ENCODE data around the gene GPR68.

Gene GPR68

GRCh38 chr14:91195881-91196280 is 48.6 kb downstream of the GPR68 start:
- Histone ChIP-seq H3K27ac (ENCODE audit: low read length) (no peak overlapping the region), H3K4me1 (ENCODE audit: low read length) (no peaks in the 10 kb centered on the region), H2AFZ (ENCODE audit: low read length) (no peak overlapping the region), H3K9me3 (replicated peaks; ENCODE audit: insufficient read depth, low read length) (no peaks in the 10 kb centered on the region), H3K27me3 (replicated peaks; ENCODE audit: insufficient read depth, low read length) (no peaks in the 10 kb centered on the region), H3K4me3 (ENCODE audit: low read length) (no peak overlapping the region), H3F3A (ENCODE audit: insufficient read depth, low read length) (no peaks in the 10 kb centered on the region), H3K36me3 (replicated peaks; ENCODE audit: insufficient read depth, low read length) (0 out of 2 replicates have a peak, but pooled peaks cover 2% of the 10 kb centered on the region), H3K79me2 (ENCODE audit: low read length) (no peaks in the 10 kb centered on the region), H3K4me2 (ENCODE audit: low read depth, low read length) (no peak overlapping the region), H4K20me1 (ENCODE audit: insufficient read depth, low read length) (no peaks in the 10 kb centered on the region), H3K9me2 (replicated peaks; ENCODE audit: insufficient read depth, low read length) (no peaks in the 10 kb centered on the region), H3K9ac (ENCODE audit: low read length) (no peak overlapping the region)
- DNase-seq: no peak
- no peak for TF ChIP-seq EZH2phosphoT487 (IDR thresholded peaks at IDR 0.05; ENCODE audit: low read length)
- no peak for TF ChIP-seq CTCF (IDR thresholded peaks at IDR 0.05; ENCODE audit: low read length)
- no peak for TF ChIP-seq EZH2 (optimal IDR thresholded peaks at IDR 0.05; ENCODE audit: low read depth, low read length)

- TF ChIP-seq CTCF (IDR thresholded peaks at IDR 0.05; ENCODE audit: low read length) (no peak), EZH2 (optimal IDR thresholded peaks at IDR 0.05; ENCODE audit: low read depth, low read length) (no peak)
- H4K20me1 ChIP-seq (ENCODE audit: insufficient read depth, low read length): no peaks in the 10 kb centered on the region
Observed at GRCh38 chr14:91193069-91193468, 51.4 kb downstream of the GPR68 start.

GRCh38 chr14:91190853-91191252 is 53.7 kb downstream of the GPR68 start:
- H3K79me2 ChIP-seq (ENCODE audit: low read length): no peaks in the 10 kb centered on the region
- no peaks in the 10 kb centered on the region for H4K20me1 ChIP-seq (ENCODE audit: insufficient read depth, low read length)
- no peaks in the 10 kb centered on the region for H3K27me3 ChIP-seq (replicated peaks; ENCODE audit: insufficient read depth, low read length)
- no peaks in the 10 kb centered on the region for H3K9me2 ChIP-seq (replicated peaks; ENCODE audit: insufficient read depth, low read length)
- no peak overlapping the region for H3K27ac ChIP-seq (ENCODE audit: low read length)
- H2AFZ ChIP-seq (ENCODE audit: low read length): no peak overlapping the region
- H3F3A ChIP-seq (ENCODE audit: insufficient read depth, low read length): no peaks in the 10 kb centered on the region
- TF ChIP-seq EZH2 (optimal IDR thresholded peaks at IDR 0.05; ENCODE audit: low read depth, low read length) (no peak), CTCF (IDR thresholded peaks at IDR 0.05; ENCODE audit: low read length) (no peak), EZH2phosphoT487 (IDR thresholded peaks at IDR 0.05; ENCODE audit: low read length) (no peak)
- no peak overlapping the region for H3K9ac ChIP-seq (ENCODE audit: low read length)
- no peak for DNase-seq
- no peak overlapping the region for H3K4me3 ChIP-seq (ENCODE audit: low read length)
- no peaks in the 10 kb centered on the region for H3K36me3 ChIP-seq (replicated peaks; ENCODE audit: insufficient read depth, low read length)
- H3K9me3 ChIP-seq (replicated peaks; ENCODE audit: insufficient read depth, low read length): no peaks in the 10 kb centered on the region
- no peak overlapping the region for H3K4me2 ChIP-seq (ENCODE audit: low read depth, low read length)
- no peaks in the 10 kb centered on the region for H3K4me1 ChIP-seq (ENCODE audit: low read length)

More at GRCh38 chr14:91193069-91193468, 51.4 kb downstream of the GPR68 start:
- no peaks in the 10 kb centered on the region for H3K9me2 ChIP-seq (replicated peaks; ENCODE audit: insufficient read depth, low read length)
- no peaks in the 10 kb centered on the region for H3K27me3 ChIP-seq (replicated peaks; ENCODE audit: insufficient read depth, low read length)
- H3K9me3 ChIP-seq (replicated peaks; ENCODE audit: insufficient read depth, low read length): no peaks in the 10 kb centered on the region
- H3K4me3 ChIP-seq (ENCODE audit: low read length): no peak overlapping the region
- no peaks in the 10 kb centered on the region for H3F3A ChIP-seq (ENCODE audit: insufficient read depth, low read length)
- H3K4me1 ChIP-seq (ENCODE audit: low read length): no peaks in the 10 kb centered on the region
- H3K79me2 ChIP-seq (ENCODE audit: low read length): no peaks in the 10 kb centered on the region
- DNase-seq: no peak
- no peak overlapping the region for H3K27ac ChIP-seq (ENCODE audit: low read length)
- H3K9ac ChIP-seq (ENCODE audit: low read length): no peak overlapping the region
- H2AFZ ChIP-seq (ENCODE audit: low read length): no peak overlapping the region
- H3K36me3 ChIP-seq (replicated peaks; ENCODE audit: insufficient read depth, low read length): no peaks in the 10 kb centered on the region
- no peak overlapping the region for H3K4me2 ChIP-seq (ENCODE audit: low read depth, low read length)
